Measurements from ENCODE around the gene NECTIN2.

NECTIN2 gene

DNA sequence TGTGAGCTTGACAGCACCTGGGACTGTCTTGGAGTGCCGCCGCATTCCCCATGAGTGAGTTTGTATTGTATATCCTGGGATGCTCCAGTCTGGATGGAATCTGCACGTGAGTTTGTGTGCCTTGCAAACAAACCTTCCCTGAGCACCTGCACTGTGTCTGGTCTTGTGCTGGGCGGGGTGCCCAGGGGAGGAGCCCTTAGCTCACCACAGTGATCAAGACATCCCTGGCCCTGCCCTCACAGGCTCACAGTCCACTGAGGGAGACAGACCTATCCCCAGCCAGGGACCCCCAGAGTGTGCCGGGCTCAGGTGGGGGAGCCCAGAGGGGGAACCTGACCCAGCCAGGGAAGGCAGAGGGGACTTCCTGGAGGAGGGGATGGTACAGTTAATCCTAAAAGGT is 38.9 kb upstream of the NECTIN2 start:
- H3K4me3 ChIP-seq (ENCODE audit: insufficient read length, low read depth), result no peak overlapping the region
- no peak for DNase-seq (ENCODE audit: low read depth, low spot score)
- H3K36me3 ChIP-seq (ENCODE audit: insufficient read depth, insufficient read length, low read length), result peaks cover 4% of the 10 kb centered on the region
- no peak overlapping the region for H3K9ac ChIP-seq (ENCODE audit: insufficient read length, low read depth)
- peaks cover 9% of the 10 kb centered on the region for H3K4me1 ChIP-seq (ENCODE audit: insufficient read depth, insufficient read length)
- TF ChIP-seq SUZ12 (IDR thresholded peaks at IDR 0.05; ENCODE audit: extremely low read depth, insufficient read depth, insufficient read length), result no peak
- TF ChIP-seq ZNF274 (IDR thresholded peaks at IDR 0.05; ENCODE audit: low read depth, low read length), result no peak
- no peak for TF ChIP-seq YY1 (IDR thresholded peaks at IDR 0.05; ENCODE audit: insufficient read depth, insufficient read length)
- H3K27me3 ChIP-seq (ENCODE audit: insufficient read depth, insufficient read length), result peaks cover 13% of the 10 kb centered on the region
- H3K9me3 ChIP-seq (ENCODE audit: insufficient read depth, low read length), result no peaks in the 10 kb centered on the region

DNA sequence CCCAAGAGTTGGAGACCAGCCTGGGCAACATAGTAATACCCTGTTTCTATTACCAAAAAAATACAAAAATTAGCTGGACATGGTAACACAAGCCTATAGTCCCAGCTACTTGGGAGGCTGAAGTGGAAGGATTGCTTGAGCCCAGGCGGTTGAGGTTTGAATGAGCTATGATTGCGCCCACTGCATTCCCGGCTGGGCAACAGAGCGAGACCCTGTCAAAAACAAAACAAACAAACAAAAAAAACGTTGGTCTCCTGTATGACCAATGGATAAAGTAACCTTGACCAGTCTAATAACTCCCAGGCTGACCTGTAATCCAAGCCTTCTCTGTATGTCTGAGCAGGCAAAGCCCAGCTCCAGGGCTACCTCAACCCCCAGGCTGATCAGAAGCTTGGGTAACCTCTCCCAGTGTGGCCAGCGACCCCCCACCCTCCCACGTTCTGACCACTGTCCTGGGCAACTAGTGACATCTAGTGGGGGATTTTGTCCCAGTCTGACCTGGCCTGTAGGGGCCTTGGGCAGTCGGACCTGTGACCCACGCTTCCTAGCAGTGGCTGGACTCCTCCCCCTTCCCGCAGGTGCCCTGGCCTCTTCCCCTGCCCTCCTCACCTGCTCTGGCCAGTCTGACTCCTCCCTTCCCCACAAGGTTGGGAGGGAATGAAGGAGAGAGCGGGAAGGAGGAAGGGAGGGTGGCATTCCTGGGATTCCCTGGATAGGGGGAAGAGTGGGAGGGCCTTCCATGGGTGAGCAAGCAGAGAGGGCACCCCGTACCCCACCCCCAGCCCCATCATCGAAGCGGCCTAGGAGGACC is 38.2 kb upstream of the NECTIN2 start:
- Histone ChIP-seq H3K9ac (ENCODE audit: insufficient read length, low read depth) (peak overlapping the region; percentile 66), H3K36me3 (ENCODE audit: insufficient read depth, insufficient read length, low read length) (peaks cover 4% of the 10 kb centered on the region)
- TF ChIP-seq SUZ12 (IDR thresholded peaks at IDR 0.05; ENCODE audit: extremely low read depth, insufficient read depth, insufficient read length) (no peak), YY1 (IDR thresholded peaks at IDR 0.05; ENCODE audit: insufficient read depth, insufficient read length) (no peak), ZNF274 (IDR thresholded peaks at IDR 0.05; ENCODE audit: low read depth, low read length) (no peak)

DNA sequence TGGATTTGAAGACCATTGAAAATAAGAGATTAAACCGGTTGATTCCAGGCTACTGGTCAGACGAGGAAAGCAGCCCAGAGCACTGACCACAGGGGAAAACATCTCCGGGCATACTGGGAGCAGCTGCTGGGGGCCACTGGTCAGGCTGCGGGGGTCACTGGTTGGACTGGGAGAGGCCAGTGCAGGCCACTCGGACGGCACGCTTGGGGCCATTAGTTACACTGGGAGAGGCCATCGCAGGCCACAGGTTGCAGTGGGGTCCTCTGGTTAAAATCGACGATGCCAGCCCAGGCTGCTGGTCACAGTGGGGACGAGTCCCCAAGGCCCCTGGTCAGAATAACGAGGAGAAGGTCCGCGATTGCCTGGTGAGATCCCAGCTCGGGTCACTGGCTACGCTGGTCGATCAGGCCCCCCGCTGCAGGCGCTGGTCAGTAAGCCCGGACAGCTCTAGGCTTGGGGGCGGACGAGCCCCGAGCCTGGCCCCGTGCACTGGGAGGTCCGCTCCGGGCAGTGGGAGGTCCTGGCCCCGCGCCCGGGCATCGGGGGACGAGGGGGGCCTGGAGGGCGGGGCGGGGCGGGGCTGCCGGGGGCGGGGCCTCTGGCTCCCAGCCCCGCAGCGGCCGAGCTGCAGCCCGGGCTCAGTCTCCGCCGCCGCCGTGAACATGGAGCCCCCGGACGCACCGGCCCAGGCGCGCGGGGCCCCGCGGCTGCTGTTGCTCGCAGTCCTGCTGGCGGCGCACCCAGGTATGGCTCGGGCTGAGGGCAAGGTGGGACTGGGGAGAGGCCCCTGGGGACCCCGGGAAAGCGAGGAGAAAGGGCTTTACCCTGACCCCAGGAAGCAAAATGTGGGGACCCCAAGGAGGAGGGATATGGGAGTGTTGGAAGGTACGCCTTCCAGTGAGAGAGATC is 37.4 kb upstream of the NECTIN2 start, which contains the start of gene BCAM:
Gene BCAM, plus strand, starts transcription at position 641 of the 909 bp plus-strand sequence. Its CDS starts 22 bp downstream, at position 663.
- Histone ChIP-seq H3K27me3 (ENCODE audit: insufficient read depth, insufficient read length) (peaks cover 13% of the 10 kb centered on the region), H3K4me3 (ENCODE audit: insufficient read length, low read depth) (peak within 1 kb of the TSS; percentile 64), H3K36me3 (ENCODE audit: insufficient read depth, insufficient read length, low read length) (peaks cover 11% of the 10 kb centered on the region), H3K4me1 (ENCODE audit: insufficient read depth, insufficient read length) (peaks cover 11% of the 10 kb centered on the region), H3K9ac (ENCODE audit: insufficient read length, low read depth) (peak within 1 kb of the TSS; percentile 82), H3K9me3 (ENCODE audit: insufficient read depth, low read length) (no peaks in the 10 kb centered on the region)
- TF ChIP-seq YY1 (IDR thresholded peaks at IDR 0.05; ENCODE audit: insufficient read depth, insufficient read length) (no peak), SUZ12 (IDR thresholded peaks at IDR 0.05; ENCODE audit: extremely low read depth, insufficient read depth, insufficient read length) (no peak), ZNF274 (IDR thresholded peaks at IDR 0.05; ENCODE audit: low read depth, low read length) (no peak)
- DNase-seq (ENCODE audit: low read depth, low spot score), result no peak

More for the DNA sequence above, 38.2 kb upstream of the NECTIN2 start:
- Histone ChIP-seq H3K4me3 (ENCODE audit: insufficient read length, low read depth) (peak overlapping the region; percentile 46), H3K9me3 (ENCODE audit: insufficient read depth, low read length) (no peaks in the 10 kb centered on the region), H3K4me1 (ENCODE audit: insufficient read depth, insufficient read length) (peaks cover 11% of the 10 kb centered on the region), H3K27me3 (ENCODE audit: insufficient read depth, insufficient read length) (peaks cover 13% of the 10 kb centered on the region)
- DNase-seq (ENCODE audit: low read depth, low spot score), result no peak

DNA sequence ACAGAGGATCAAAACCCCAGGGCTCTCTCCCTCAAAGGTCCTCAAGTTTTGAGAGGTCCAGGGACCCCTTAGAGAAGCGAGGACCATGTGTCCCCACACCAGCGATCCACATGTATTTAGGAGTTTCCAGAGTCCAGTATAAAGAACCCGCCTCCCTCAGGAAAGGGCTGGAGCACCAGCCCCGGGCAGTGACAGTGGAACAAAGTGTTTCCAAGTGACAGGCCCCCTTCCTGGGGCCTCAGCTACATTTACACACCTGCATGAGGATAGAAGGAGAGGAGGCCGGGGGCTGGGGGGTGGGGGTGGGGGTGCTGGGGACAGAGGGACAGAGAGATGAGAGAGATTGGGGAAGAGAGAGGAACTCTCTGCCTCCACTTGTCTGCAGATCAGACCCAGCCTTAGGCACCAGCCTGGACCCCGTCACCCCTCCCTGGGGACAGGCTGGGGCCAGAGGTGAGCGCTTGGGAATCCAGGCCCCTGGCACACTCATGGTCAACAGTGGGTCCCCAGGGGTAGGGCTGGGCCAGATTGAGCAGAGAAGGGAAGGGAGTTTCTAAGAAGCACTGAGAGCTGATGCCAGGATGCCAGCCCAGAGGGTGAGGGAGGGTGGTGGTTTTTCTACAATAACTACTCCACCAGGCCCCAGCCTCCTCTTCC is 36.4 kb upstream of the NECTIN2 start:
- Histone ChIP-seq H3K9me3 (ENCODE audit: insufficient read depth, low read length) (no peaks in the 10 kb centered on the region), H3K4me1 (ENCODE audit: insufficient read depth, insufficient read length) (peaks cover 11% of the 10 kb centered on the region), H3K9ac (ENCODE audit: insufficient read length, low read depth) (peak overlapping the region; percentile 82), H3K27me3 (ENCODE audit: insufficient read depth, insufficient read length) (peaks cover 11% of the 10 kb centered on the region), H3K36me3 (ENCODE audit: insufficient read depth, insufficient read length, low read length) (peaks cover 20% of the 10 kb centered on the region), H3K4me3 (ENCODE audit: insufficient read length, low read depth) (peak overlapping the region; percentile 64)
- TF ChIP-seq ZNF274 (IDR thresholded peaks at IDR 0.05; ENCODE audit: low read depth, low read length) (no peak), SUZ12 (IDR thresholded peaks at IDR 0.05; ENCODE audit: extremely low read depth, insufficient read depth, insufficient read length) (no peak), YY1 (IDR thresholded peaks at IDR 0.05; ENCODE audit: insufficient read depth, insufficient read length) (no peak)
- DNase-seq (ENCODE audit: low read depth, low spot score), result no peak

DNA sequence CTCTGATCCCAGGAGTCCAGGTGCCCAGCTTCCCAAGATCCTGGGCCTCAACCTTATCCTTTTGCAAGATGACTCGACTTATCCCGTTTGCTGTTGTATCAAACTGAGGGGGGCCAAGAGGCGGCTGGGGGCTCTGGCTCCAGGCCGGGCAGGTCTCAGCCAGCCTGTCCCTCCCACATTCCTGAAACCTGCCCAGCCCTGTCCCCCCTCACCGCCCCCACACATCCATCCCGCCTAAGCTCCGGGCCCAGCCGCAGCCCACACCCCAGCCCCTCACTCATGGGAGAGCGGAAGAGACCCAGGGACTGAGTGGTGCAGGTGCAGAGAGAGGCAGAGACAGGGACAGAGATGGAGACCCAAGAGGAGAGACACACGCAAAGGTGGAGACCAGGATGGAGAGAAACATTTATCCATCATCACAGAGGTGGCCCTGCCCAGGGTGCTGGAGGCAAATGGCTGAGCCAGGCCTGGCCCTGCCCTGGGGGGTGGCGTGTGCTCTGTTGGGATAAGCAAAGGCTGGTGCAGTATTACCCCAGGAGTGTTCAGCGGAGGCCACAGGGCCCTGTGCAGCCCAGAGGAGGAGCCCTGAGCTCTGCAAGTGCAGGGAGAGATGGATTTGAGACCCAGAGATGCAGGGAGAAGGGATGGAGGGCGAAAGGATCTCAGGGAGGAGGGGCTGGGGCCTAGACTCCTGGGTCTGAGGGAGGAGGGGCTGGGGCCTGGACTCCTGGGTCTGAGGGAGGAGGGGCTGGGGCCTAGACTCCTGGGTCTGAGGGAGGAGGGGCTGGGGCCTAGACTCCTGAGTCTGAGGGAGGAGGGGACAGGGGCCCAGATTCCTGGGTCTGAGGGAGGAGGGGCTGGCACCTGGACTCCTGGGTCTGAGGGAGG is 35.6 kb upstream of the NECTIN2 start:
- Histone ChIP-seq H3K27me3 (ENCODE audit: insufficient read depth, insufficient read length) (peaks cover 18% of the 10 kb centered on the region), H3K9me3 (ENCODE audit: insufficient read depth, low read length) (no peaks in the 10 kb centered on the region), H3K36me3 (ENCODE audit: insufficient read depth, insufficient read length, low read length) (peaks cover 27% of the 10 kb centered on the region), H3K9ac (ENCODE audit: insufficient read length, low read depth) (peak overlapping the region; percentile 32), H3K4me3 (ENCODE audit: insufficient read length, low read depth) (no peak overlapping the region), H3K4me1 (ENCODE audit: insufficient read depth, insufficient read length) (peaks cover 11% of the 10 kb centered on the region)
- TF ChIP-seq ZNF274 (IDR thresholded peaks at IDR 0.05; ENCODE audit: low read depth, low read length), result no peak
- TF ChIP-seq YY1 (IDR thresholded peaks at IDR 0.05; ENCODE audit: insufficient read depth, insufficient read length), result no peak
- no peak for TF ChIP-seq SUZ12 (IDR thresholded peaks at IDR 0.05; ENCODE audit: extremely low read depth, insufficient read depth, insufficient read length)
- DNase-seq (ENCODE audit: low read depth, low spot score), result no peak

DNA sequence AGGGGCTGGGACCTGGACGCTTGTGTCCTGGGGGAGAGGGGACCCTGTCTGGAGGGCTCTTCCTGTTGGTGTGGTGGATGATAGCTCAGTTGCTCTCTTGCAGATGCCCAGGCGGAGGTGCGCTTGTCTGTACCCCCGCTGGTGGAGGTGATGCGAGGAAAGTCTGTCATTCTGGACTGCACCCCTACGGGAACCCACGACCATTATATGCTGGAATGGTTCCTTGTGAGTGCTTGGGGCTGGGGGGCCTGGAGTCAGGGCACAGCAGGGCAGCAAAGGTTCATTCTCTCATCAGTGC is 35.0 kb upstream of the NECTIN2 start:
- DNase-seq (ENCODE audit: low read depth, low spot score), result no peak
- H3K27me3 ChIP-seq (ENCODE audit: insufficient read depth, insufficient read length), result peaks cover 21% of the 10 kb centered on the region

More for the DNA sequence above, 35.0 kb upstream of the NECTIN2 start:
- TF ChIP-seq YY1 (IDR thresholded peaks at IDR 0.05; ENCODE audit: insufficient read depth, insufficient read length) (no peak), SUZ12 (IDR thresholded peaks at IDR 0.05; ENCODE audit: extremely low read depth, insufficient read depth, insufficient read length) (no peak), ZNF274 (IDR thresholded peaks at IDR 0.05; ENCODE audit: low read depth, low read length) (no peak)
- no peaks in the 10 kb centered on the region for H3K9me3 ChIP-seq (ENCODE audit: insufficient read depth, low read length)
- H3K4me3 ChIP-seq (ENCODE audit: insufficient read length, low read depth), result no peak overlapping the region
- peaks cover 27% of the 10 kb centered on the region for H3K36me3 ChIP-seq (ENCODE audit: insufficient read depth, insufficient read length, low read length)
- peaks cover 11% of the 10 kb centered on the region for H3K4me1 ChIP-seq (ENCODE audit: insufficient read depth, insufficient read length)
- H3K9ac ChIP-seq (ENCODE audit: insufficient read length, low read depth), result no peak overlapping the region

Data from NT2/D1 (cell line).